ENCODE results near the gene HLA-F.

The HLA-F gene

DNA sequence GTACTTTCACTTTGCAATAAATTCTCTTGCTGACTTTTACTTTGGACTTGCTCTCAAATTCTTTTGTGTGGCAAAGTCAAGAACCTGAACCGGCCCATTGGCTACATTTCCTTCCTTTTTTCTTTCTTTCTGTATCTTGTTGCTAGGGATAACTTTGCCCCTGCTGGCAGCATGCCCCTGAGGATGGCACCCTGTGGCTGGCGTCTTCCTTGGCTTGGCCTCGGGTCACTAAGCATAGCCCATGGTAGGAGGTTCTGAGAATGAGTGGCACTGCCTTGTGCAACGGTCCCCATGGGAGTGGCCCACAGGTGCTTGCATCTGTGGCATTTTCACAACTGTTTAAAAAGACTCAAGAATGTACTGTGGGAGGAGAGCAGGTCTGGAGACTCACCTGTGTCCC lies 14.0 kb upstream of the HLA-F start:
- H3K9me2 ChIP-seq (replicated peaks; ENCODE audit: low read depth, low read length): no peaks in the 10 kb centered on the region
- peak overlapping the region; percentile 55 for H3K9ac ChIP-seq (ENCODE audit: low read depth, low read length, poor library complexity, severe bottlenecking)
- H3K9me3 ChIP-seq (ENCODE audit: insufficient read depth, low read depth, low read length): no peaks in the 10 kb centered on the region
- peak overlapping the region; percentile 69 for H3K4me3 ChIP-seq (ENCODE audit: low read length, poor library complexity, severe bottlenecking)
- no peaks in the 10 kb centered on the region for H4K20me1 ChIP-seq (ENCODE audit: insufficient read depth, low read length, poor library complexity, severe bottlenecking)
- no peaks in the 10 kb centered on the region for H3K36me3 ChIP-seq (ENCODE audit: insufficient read depth, low read length)
- H3K4me1 ChIP-seq (ENCODE audit: insufficient read depth, low read length, poor library complexity, severe bottlenecking): peaks cover 19% of the 10 kb centered on the region
- no peaks in the 10 kb centered on the region for H3F3A ChIP-seq (ENCODE audit: low read depth)
- H3K27me3 ChIP-seq (ENCODE audit: insufficient read depth, low read length, poor library complexity, severe bottlenecking): no peaks in the 10 kb centered on the region
- no peaks in the 10 kb centered on the region for H3K79me2 ChIP-seq (ENCODE audit: insufficient read depth, low read length)
- peak overlapping the region; percentile 88 for H3K4me2 ChIP-seq (ENCODE audit: low read depth, low read length, poor library complexity, severe bottlenecking)
- TF ChIP-seq, protein P1, sequence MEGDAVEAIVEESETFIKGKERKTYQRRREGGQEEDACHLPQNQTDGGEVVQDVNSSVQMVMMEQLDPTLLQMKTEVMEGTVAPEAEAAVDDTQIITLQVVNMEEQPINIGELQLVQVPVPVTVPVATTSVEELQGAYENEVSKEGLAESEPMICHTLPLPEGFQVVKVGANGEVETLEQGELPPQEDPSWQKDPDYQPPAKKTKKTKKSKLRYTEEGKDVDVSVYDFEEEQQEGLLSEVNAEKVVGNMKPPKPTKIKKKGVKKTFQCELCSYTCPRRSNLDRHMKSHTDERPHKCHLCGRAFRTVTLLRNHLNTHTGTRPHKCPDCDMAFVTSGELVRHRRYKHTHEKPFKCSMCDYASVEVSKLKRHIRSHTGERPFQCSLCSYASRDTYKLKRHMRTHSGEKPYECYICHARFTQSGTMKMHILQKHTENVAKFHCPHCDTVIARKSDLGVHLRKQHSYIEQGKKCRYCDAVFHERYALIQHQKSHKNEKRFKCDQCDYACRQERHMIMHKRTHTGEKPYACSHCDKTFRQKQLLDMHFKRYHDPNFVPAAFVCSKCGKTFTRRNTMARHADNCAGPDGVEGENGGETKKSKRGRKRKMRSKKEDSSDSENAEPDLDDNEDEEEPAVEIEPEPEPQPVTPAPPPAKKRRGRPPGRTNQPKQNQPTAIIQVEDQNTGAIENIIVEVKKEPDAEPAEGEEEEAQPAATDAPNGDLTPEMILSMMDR (conservative IDR thresholded peaks at IDR 0.05; ENCODE audit: low read length): no peak
- TF ChIP-seq EZH2phosphoT487 (IDR thresholded peaks at IDR 0.05; ENCODE audit: borderline replicate concordance): no peak
- H2AFZ ChIP-seq (ENCODE audit: low read length): 0 out of 2 replicates have a peak overlapping the region, but pooled peaks have one; percentile 47

DNA sequence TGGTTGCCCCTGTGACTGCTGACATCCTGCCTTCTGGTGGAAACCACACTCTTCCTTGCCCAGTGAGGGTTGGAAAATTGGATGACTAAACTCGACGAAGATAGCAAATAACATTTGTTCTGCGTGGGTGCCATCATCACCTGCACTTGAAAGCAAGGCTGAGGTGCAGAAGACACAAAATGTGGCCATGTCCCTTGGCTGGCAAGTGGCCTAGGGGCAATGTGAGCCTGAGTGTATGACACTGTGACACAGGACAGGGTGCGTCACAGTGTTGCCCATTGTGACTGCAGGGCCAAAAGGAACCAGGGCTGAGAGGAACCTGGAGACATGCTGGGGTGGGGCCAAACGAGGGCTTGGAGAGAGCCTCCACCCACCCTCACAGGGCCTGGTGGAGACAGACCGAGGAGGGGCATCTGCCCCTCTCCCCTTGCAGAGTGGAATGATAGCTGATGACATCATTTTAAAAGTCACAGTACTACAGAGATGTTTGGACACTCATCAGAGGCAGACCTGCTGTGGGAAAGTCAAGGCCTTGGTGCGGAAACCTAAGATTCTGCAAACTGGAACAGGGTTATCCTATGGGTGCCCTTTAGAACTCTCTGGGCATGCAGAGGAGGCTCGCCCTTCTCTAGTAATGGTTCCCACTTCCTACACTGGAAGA lies 12.8 kb upstream of the HLA-F start:
- Histone ChIP-seq H3K4me3 (ENCODE audit: low read length, poor library complexity, severe bottlenecking) (no peak overlapping the region), H4K20me1 (ENCODE audit: insufficient read depth, low read length, poor library complexity, severe bottlenecking) (no peaks in the 10 kb centered on the region), H3K4me2 (ENCODE audit: low read depth, low read length, poor library complexity, severe bottlenecking) (no peak overlapping the region), H2AFZ (ENCODE audit: low read length) (no peak overlapping the region), H3K79me2 (ENCODE audit: insufficient read depth, low read length) (no peaks in the 10 kb centered on the region), H3K4me1 (ENCODE audit: insufficient read depth, low read length, poor library complexity, severe bottlenecking) (peaks cover 19% of the 10 kb centered on the region), H3K9me2 (replicated peaks; ENCODE audit: low read depth, low read length) (no peaks in the 10 kb centered on the region), H3K36me3 (ENCODE audit: insufficient read depth, low read length) (no peaks in the 10 kb centered on the region), H3F3A (ENCODE audit: low read depth) (no peaks in the 10 kb centered on the region), H3K9me3 (ENCODE audit: insufficient read depth, low read depth, low read length) (no peaks in the 10 kb centered on the region), H3K27me3 (ENCODE audit: insufficient read depth, low read length, poor library complexity, severe bottlenecking) (no peaks in the 10 kb centered on the region), H3K9ac (ENCODE audit: low read depth, low read length, poor library complexity, severe bottlenecking) (no peak overlapping the region)
- TF ChIP-seq EZH2phosphoT487 (IDR thresholded peaks at IDR 0.05; ENCODE audit: borderline replicate concordance): no peak
- TF ChIP-seq, protein P1 (conservative IDR thresholded peaks at IDR 0.05; ENCODE audit: low read length): no peak

DNA sequence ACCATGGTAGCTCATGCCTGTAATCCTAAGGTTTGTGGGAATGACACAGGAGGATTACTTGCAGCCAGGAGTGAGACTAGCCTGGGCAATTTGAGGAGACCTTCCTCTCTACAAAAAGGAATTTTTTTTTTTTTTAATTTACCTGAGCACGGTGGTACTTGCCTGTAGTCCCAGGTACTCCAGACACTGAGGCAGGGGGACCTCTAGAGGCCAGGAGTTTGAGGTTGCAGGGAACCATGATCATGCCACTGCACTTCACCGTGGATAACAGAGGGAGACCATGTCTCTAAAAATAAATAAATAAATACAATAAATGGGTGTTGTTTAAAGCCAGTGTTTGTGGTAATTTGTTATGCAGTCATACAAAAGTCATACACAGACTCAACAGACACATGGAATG lies 2.4 kb upstream of the HLA-F start:
- Histone ChIP-seq H3F3A (ENCODE audit: low read depth) (no peaks in the 10 kb centered on the region), H3K9me3 (ENCODE audit: insufficient read depth, low read depth, low read length) (no peaks in the 10 kb centered on the region), H3K9me2 (replicated peaks; ENCODE audit: low read depth, low read length) (no peaks in the 10 kb centered on the region), H4K20me1 (ENCODE audit: insufficient read depth, low read length, poor library complexity, severe bottlenecking) (peaks cover 7% of the 10 kb centered on the region), H3K9ac (ENCODE audit: low read depth, low read length, poor library complexity, severe bottlenecking) (no peak overlapping the region), H3K4me1 (ENCODE audit: insufficient read depth, low read length, poor library complexity, severe bottlenecking) (peaks cover 7% of the 10 kb centered on the region), H3K4me3 (ENCODE audit: low read length, poor library complexity, severe bottlenecking) (no peak overlapping the region), H3K4me2 (ENCODE audit: low read depth, low read length, poor library complexity, severe bottlenecking) (no peak overlapping the region), H3K79me2 (ENCODE audit: insufficient read depth, low read length) (peaks cover 16% of the 10 kb centered on the region; the same call in 1 of the 2 replicates), H3K27me3 (ENCODE audit: insufficient read depth, low read length, poor library complexity, severe bottlenecking) (peaks cover 5% of the 10 kb centered on the region), H3K36me3 (ENCODE audit: insufficient read depth, low read length) (no peaks in the 10 kb centered on the region), H2AFZ (ENCODE audit: low read length) (no peak overlapping the region)
- TF ChIP-seq EZH2phosphoT487 (IDR thresholded peaks at IDR 0.05; ENCODE audit: borderline replicate concordance): no peak
- TF ChIP-seq, protein P1 (conservative IDR thresholded peaks at IDR 0.05; ENCODE audit: low read length): peak; percentile 48

Measured in Loucy (cell line).